ENCODE data around the gene MGAT5. TPM values are rescaled to one million over a fixed set of nuclear protein-coding genes. Genes with fewer than 3 reads are reported as not detected.

MGAT5 gene
- total RNA-seq, 2 experiments from 2014 or later: 60.8 to 68.0 TPM

DNA sequence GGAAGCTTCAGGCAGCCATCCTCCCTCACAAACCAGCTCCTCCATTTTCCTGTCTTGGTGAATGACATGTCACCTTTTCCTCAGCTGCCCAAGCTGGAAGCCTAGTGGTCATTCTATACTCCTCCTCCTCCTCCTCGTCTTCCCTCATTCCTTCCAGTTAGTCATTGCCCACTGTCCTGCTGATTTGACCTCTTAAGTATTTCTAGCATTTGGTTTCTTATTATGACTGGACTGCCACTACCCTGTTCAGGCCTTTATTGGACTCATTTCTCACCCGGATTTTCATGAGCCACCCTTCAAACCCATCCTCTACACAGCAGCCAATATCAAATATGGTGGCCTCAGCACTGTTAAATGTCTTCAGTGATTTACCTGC is 21.9 kb upstream of the MGAT5 start:
- intact Hi-C loops (cut with micrococcal nuclease; ENCODE audit: unreplicated experiment): no loop called here
- Histone ChIP-seq H3K9me3 (ENCODE audit: low read length) (peaks cover 27% of the 10 kb centered on the region), H3K36me3 (ENCODE audit: insufficient read depth, low read length) (peaks cover 32% of the 10 kb centered on the region), H3K79me2 (ENCODE audit: insufficient read depth, low read depth, low read length) (peaks cover 74% of the 10 kb centered on the region; the same call in 1 of the 2 replicates), H3K4me2 (ENCODE audit: low read length) (peak overlapping the region; percentile 91), H3K27ac (ENCODE audit: low read depth, low read length, poor library complexity, severe bottlenecking) (peak overlapping the region; percentile 95), H3K9me2 (ENCODE audit: insufficient read depth, low read length) (no peaks in the 10 kb centered on the region), H4K20me1 (ENCODE audit: insufficient read depth, low read length) (no peaks in the 10 kb centered on the region), H3K4me3 (ENCODE audit: low read depth, low read length, poor library complexity, severe bottlenecking) (peak overlapping the region; percentile 51), H2AFZ (ENCODE audit: low read length) (no peak overlapping the region; the same call in 1 of the 2 replicates), H3K4me1 (ENCODE audit: insufficient read depth, low read length, poor library complexity, severe bottlenecking) (peaks cover 59% of the 10 kb centered on the region)
- DNase-seq (ENCODE audit: low spot score): no peak
- CTCF ChIA-PET (ENCODE audit: unreplicated experiment): interaction anchor here (1.4 kb wide), 1 partner anchor 180 kb away, joined by 3 read pairs; no protein-coding TSS in a partner anchor
- TF ChIP-seq CTCF (conservative IDR thresholded peaks at IDR 0.05; ENCODE audit: low read length) (no peak), EZH2phosphoT487 (IDR thresholded peaks at IDR 0.05; ENCODE audit: borderline replicate concordance, low read depth, low read length) (no peak)
- BruUV-seq (replicated peaks): no TSS peak
- POLR2A ChIA-PET: interaction anchor here (0.7 to 1.5 kb wide), 7 partner anchors 11 to 113 kb away, joined by 3 to 7 read pairs (median 3); no protein-coding TSS in a partner anchor

DNA sequence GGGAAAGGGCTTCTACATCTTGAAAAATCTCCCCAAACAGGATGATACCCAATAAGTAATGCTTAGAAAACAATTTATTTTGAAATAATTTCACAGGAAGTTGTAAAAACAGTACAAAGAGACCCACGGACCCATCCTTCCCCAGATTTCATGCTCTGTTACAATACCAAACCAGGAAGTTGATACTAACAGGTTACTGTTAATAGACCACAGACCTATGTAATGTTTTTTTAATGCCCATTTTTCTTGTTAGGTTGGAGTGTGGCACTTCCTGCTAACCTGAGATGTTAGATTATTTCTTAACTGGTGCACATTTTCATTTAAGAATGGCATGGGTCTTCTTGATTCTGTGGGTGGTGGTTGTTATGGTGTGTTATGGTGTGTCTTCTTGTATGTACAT is 21.4 kb upstream of the MGAT5 start:
- H3K36me3 ChIP-seq (ENCODE audit: insufficient read depth, low read length): peaks cover 30% of the 10 kb centered on the region
- peaks cover 78% of the 10 kb centered on the region; the same call in 1 of the 2 replicates for H3K79me2 ChIP-seq (ENCODE audit: insufficient read depth, low read depth, low read length)
- ChIA-PET CTCF (ENCODE audit: unreplicated experiment) (no interaction called here), POLR2A (interaction anchor here (1.0 to 1.5 kb wide), 4 partner anchors 10 to 114 kb away, joined by 3 to 7 read pairs (median 4); no protein-coding TSS in a partner anchor)
- intact Hi-C loops (cut with micrococcal nuclease; ENCODE audit: unreplicated experiment): no loop called here
- no peaks in the 10 kb centered on the region for H3K9me2 ChIP-seq (ENCODE audit: insufficient read depth, low read length)
- peak; percentile 59 for DNase-seq (ENCODE audit: low spot score)
- no peak overlapping the region; the same call in 1 of the 2 replicates for H2AFZ ChIP-seq (ENCODE audit: low read length)
- H3K4me3 ChIP-seq (ENCODE audit: low read depth, low read length, poor library complexity, severe bottlenecking): peak overlapping the region; percentile 51
- no peak for TF ChIP-seq EZH2phosphoT487 (IDR thresholded peaks at IDR 0.05; ENCODE audit: borderline replicate concordance, low read depth, low read length)
- TF ChIP-seq CTCF (conservative IDR thresholded peaks at IDR 0.05; ENCODE audit: low read length): no peak
- H3K9me3 ChIP-seq (ENCODE audit: low read length): peaks cover 24% of the 10 kb centered on the region
- peak overlapping the region; percentile 91 for H3K4me2 ChIP-seq (ENCODE audit: low read length)
- peaks cover 59% of the 10 kb centered on the region for H3K4me1 ChIP-seq (ENCODE audit: insufficient read depth, low read length, poor library complexity, severe bottlenecking)
- peak overlapping the region; percentile 95 for H3K27ac ChIP-seq (ENCODE audit: low read depth, low read length, poor library complexity, severe bottlenecking)
- no TSS peak for BruUV-seq (replicated peaks)
- H4K20me1 ChIP-seq (ENCODE audit: insufficient read depth, low read length): no peaks in the 10 kb centered on the region
